ENCODE measurements around the gene RSRC1.

- TF ChIP-seq CTCF (IDR thresholded peaks at IDR 0.05): no peak
- TF ChIP-seq EZH2 (IDR thresholded peaks at IDR 0.05; ENCODE audit: borderline replicate concordance, insufficient read depth, low read depth, low read length, poor library complexity, severe bottlenecking): no peak
Observed at GRCh38 chr3:158273656-158274055, 163.8 kb downstream of the RSRC1 start.
